ENCODE data around the gene TELO2.

The TELO2 gene

GRCh38 chr16:1559446-1559975 is 66.4 kb downstream of the TELO2 start:
- DNase-seq (ENCODE audit: insufficient read length) = no peak
- no peak for FAIRE-seq
- TF ChIP-seq POLR2A (IDR thresholded peaks at IDR 0.05; ENCODE audit: low read depth, low read length) = no peak
- TF ChIP-seq POLR2AphosphoS5 (IDR thresholded peaks at IDR 0.05; ENCODE audit: low read depth, low read length) = no peak
- no peak for TF ChIP-seq TAF1 (IDR thresholded peaks at IDR 0.05; ENCODE audit: borderline replicate concordance, low read depth, low read length)

Data from GM12892 (cell line).